ENCODE data around the gene DAND5. TPM values are rescaled to one million over a fixed set of nuclear protein-coding genes. Genes with fewer than 3 reads are reported as not detected.

DAND5 gene
- total and polyA plus RNA-seq, 3 experiments from 2014 or later, result not detected

GRCh38 chr19:12991296-12991695 lies 21.9 kb downstream of the DAND5 start:
- peak overlapping the region in 1 of 8 donors; percentile 15 for H3K27ac Mint-ChIP-seq
- POLR2A ChIA-PET, result no interaction called here
- H3K4me1 Mint-ChIP-seq, result peaks cover 5 to 10% (median 6%) of the 10 kb centered on the region in 3 donors

GRCh38 chr19:12992729-12993128 lies 23.4 kb downstream of the DAND5 start:
- H3K4me1 ChIP-seq (ENCODE audit: insufficient read depth, low read length), result peaks cover 7% of the 10 kb centered on the region
- Mint-ChIP-seq H3K4me1 (peaks cover 5 to 15% (median 6%) of the 10 kb centered on the region in 3 donors), H3K36me3 (peaks cover 0 to 3% (median 0%) of the 10 kb centered on the region in 3 donors), H3K9me3 (no peaks in the 10 kb centered on the region), H3K4me3 (no peak overlapping the region), H3K27ac (peak overlapping the region in 1 of 8 donors; percentile 70), H3K27me3 (peaks cover 17 to 19% of the 10 kb centered on the region in 2 donors)
- H3K9me3 ChIP-seq (ENCODE audit: low read length), result no peaks in the 10 kb centered on the region
- H3K36me3 ChIP-seq (ENCODE audit: insufficient read depth, low read length), result no peaks in the 10 kb centered on the region
- no peak for DNase-seq
- no peak overlapping the region for H3K4me3 ChIP-seq (ENCODE audit: low read length)
- no peak overlapping the region for H3K27ac ChIP-seq (ENCODE audit: low read depth, low read length)
- ChIA-PET CTCF (interaction anchor here (1.3 kb wide), 1 partner anchor 9 kb away, joined by 4 read pairs; no protein-coding TSS in a partner anchor), POLR2A (no interaction called here)
- H3K27me3 ChIP-seq (ENCODE audit: insufficient read depth, low read length, poor library complexity, severe bottlenecking), result no peaks in the 10 kb centered on the region

More at GRCh38 chr19:12991296-12991695, 21.9 kb downstream of the DAND5 start:
- DNase-seq, result no peak
- H3K27ac ChIP-seq (ENCODE audit: low read depth, low read length), result no peak overlapping the region
- no peaks in the 10 kb centered on the region for H3K27me3 ChIP-seq (ENCODE audit: insufficient read depth, low read length, poor library complexity, severe bottlenecking)
- H3K4me3 Mint-ChIP-seq, result peak overlapping the region in 1 of 7 donors; percentile 10
- no peaks in the 10 kb centered on the region for H3K9me3 ChIP-seq (ENCODE audit: low read length)
- peaks cover 0 to 3% (median 0%) of the 10 kb centered on the region in 3 donors for H3K36me3 Mint-ChIP-seq
- no peaks in the 10 kb centered on the region for H3K9me3 Mint-ChIP-seq
- H3K36me3 ChIP-seq (ENCODE audit: insufficient read depth, low read length), result no peaks in the 10 kb centered on the region
- CTCF ChIA-PET, result no interaction called here
- no peak overlapping the region for H3K4me3 ChIP-seq (ENCODE audit: low read length)
- peaks cover 14 to 27% of the 10 kb centered on the region in 2 donors for H3K27me3 Mint-ChIP-seq
- peaks cover 7% of the 10 kb centered on the region for H3K4me1 ChIP-seq (ENCODE audit: insufficient read depth, low read length)

- Histone ChIP-seq H3K4me3 (ENCODE audit: low read length) (no peak overlapping the region), H3K27ac (ENCODE audit: low read depth, low read length) (no peak overlapping the region), H3K4me1 (ENCODE audit: insufficient read depth, low read length) (peaks cover 7% of the 10 kb centered on the region), H3K36me3 (ENCODE audit: insufficient read depth, low read length) (no peaks in the 10 kb centered on the region), H3K9me3 (ENCODE audit: low read length) (no peaks in the 10 kb centered on the region), H3K27me3 (ENCODE audit: insufficient read depth, low read length, poor library complexity, severe bottlenecking) (no peaks in the 10 kb centered on the region)
- Mint-ChIP-seq H3K27ac (peak overlapping the region in 3 of 8 donors; percentile 5 to 77 (median 17)), H3K36me3 (peaks cover 0 to 3% (median 0%) of the 10 kb centered on the region in 3 donors), H3K9me3 (no peaks in the 10 kb centered on the region), H3K27me3 (peaks cover 21 to 24% of the 10 kb centered on the region in 2 donors), H3K4me3 (peak overlapping the region in 6 of 7 donors; percentile 30 to 96 (median 77)), H3K4me1 (peaks cover 5 to 15% (median 10%) of the 10 kb centered on the region in 3 donors)
- POLR2A ChIA-PET, result no interaction called here
- CTCF ChIA-PET, result interaction anchor here (1.3 kb wide), 1 partner anchor 10 kb away, joined by 4 read pairs; no protein-coding TSS in a partner anchor
- no peak for DNase-seq
These were observed 24.2 kb downstream of the DAND5 start for GRCh38 chr19:12993562-12993961.

- DNase-seq, result peak; percentile 25 to 71 (median 52)
- Mint-ChIP-seq H3K4me3 (peak within 1 kb of the TSS; percentile 86 to 96 (median 91)), H3K9me3 (no peaks in the 10 kb centered on the region), H3K4me1 (peaks cover 5 to 15% (median 10%) of the 10 kb centered on the region in 3 donors), H3K27me3 (peaks cover 21 to 31% of the 10 kb centered on the region in 2 donors), H3K36me3 (peaks cover 0 to 3% (median 0%) of the 10 kb centered on the region in 3 donors), H3K27ac (peak within 1 kb of the TSS; percentile 4 to 91 (median 86))
- Histone ChIP-seq H3K27ac (ENCODE audit: low read depth, low read length) (no peak within 1 kb of the TSS), H3K9me3 (ENCODE audit: low read length) (no peaks in the 10 kb centered on the region), H3K4me3 (ENCODE audit: low read length) (peak within 1 kb of the TSS; percentile 78), H3K4me1 (ENCODE audit: insufficient read depth, low read length) (peaks cover 7% of the 10 kb centered on the region), H3K36me3 (ENCODE audit: insufficient read depth, low read length) (no peaks in the 10 kb centered on the region), H3K27me3 (ENCODE audit: insufficient read depth, low read length, poor library complexity, severe bottlenecking) (no peaks in the 10 kb centered on the region)
- ChIA-PET CTCF (interaction anchor here (1.0 kb wide), 1 partner anchor 67 kb away, joined by 6 read pairs; no protein-coding TSS in a partner anchor), POLR2A (no interaction called here)
These were observed 25.6 kb downstream of the DAND5 start, which contains the start of gene NFIX for GRCh38 chr19:12994701-12995595. NFIX (plus strand) TSS chr19:12995475; CDS start chr19:12995838, 363 bp downstream.

- Mint-ChIP-seq H3K9me3 (no peaks in the 10 kb centered on the region), H3K4me3 (peak overlapping the region; percentile 49 to 80 (median 77)), H3K27me3 (peaks cover 21 to 29% of the 10 kb centered on the region in 2 donors), H3K36me3 (peaks cover 0 to 3% (median 0%) of the 10 kb centered on the region in 3 donors), H3K27ac (peak overlapping the region in 2 of 8 donors; percentile 29 to 70), H3K4me1 (peaks cover 5 to 15% (median 10%) of the 10 kb centered on the region in 3 donors)
- POLR2A ChIA-PET, result interaction anchor here (0.5 to 0.6 kb wide), 3 partner anchors 19 to 314 kb away, joined by 3 to 7 read pairs (median 3); partner anchors contain the start of gene DHPS
- no peak overlapping the region for H3K27ac ChIP-seq (ENCODE audit: low read depth, low read length)
- no peak overlapping the region for H3K4me3 ChIP-seq (ENCODE audit: low read length)
- peaks cover 7% of the 10 kb centered on the region for H3K4me1 ChIP-seq (ENCODE audit: insufficient read depth, low read length)
- no peaks in the 10 kb centered on the region for H3K27me3 ChIP-seq (ENCODE audit: insufficient read depth, low read length, poor library complexity, severe bottlenecking)
- H3K36me3 ChIP-seq (ENCODE audit: insufficient read depth, low read length), result no peaks in the 10 kb centered on the region
- H3K9me3 ChIP-seq (ENCODE audit: low read length), result no peaks in the 10 kb centered on the region
- DNase-seq, result no peak
- CTCF ChIA-PET, result no interaction called here
These were observed 26.4 kb downstream of the DAND5 start for GRCh38 chr19:12995596-12996405.

- Mint-ChIP-seq H3K9me3 (no peaks in the 10 kb centered on the region), H3K4me3 (peak overlapping the region; percentile 67 to 86 (median 77)), H3K27me3 (peaks cover 21% of the 10 kb centered on the region in 2 donors), H3K27ac (peak overlapping the region in 1 of 8 donors; percentile 26), H3K4me1 (peaks cover 5 to 15% (median 10%) of the 10 kb centered on the region in 3 donors), H3K36me3 (peaks cover 0 to 3% (median 0%) of the 10 kb centered on the region in 3 donors)
- POLR2A ChIA-PET, result interaction anchor here (0.5 to 0.6 kb wide), 2 partner anchors 20 to 28 kb away, joined by 3 to 7 read pairs; no protein-coding TSS in a partner anchor
- H3K9me3 ChIP-seq (ENCODE audit: low read length), result no peaks in the 10 kb centered on the region
- CTCF ChIA-PET, result no interaction called here
- H3K4me1 ChIP-seq (ENCODE audit: insufficient read depth, low read length), result peaks cover 7% of the 10 kb centered on the region
- no peak overlapping the region for H3K4me3 ChIP-seq (ENCODE audit: low read length)
- DNase-seq, result no peak
- H3K27me3 ChIP-seq (ENCODE audit: insufficient read depth, low read length, poor library complexity, severe bottlenecking), result no peaks in the 10 kb centered on the region
- H3K36me3 ChIP-seq (ENCODE audit: insufficient read depth, low read length), result no peaks in the 10 kb centered on the region
- no peak overlapping the region for H3K27ac ChIP-seq (ENCODE audit: low read depth, low read length)
These were observed 27.2 kb downstream of the DAND5 start for GRCh38 chr19:12996406-12997094.

Measured in CD8-positive, alpha-beta memory T cell (primary cell).